ENCODE measurements around the gene KIRREL1.

Gene KIRREL1

DNA sequence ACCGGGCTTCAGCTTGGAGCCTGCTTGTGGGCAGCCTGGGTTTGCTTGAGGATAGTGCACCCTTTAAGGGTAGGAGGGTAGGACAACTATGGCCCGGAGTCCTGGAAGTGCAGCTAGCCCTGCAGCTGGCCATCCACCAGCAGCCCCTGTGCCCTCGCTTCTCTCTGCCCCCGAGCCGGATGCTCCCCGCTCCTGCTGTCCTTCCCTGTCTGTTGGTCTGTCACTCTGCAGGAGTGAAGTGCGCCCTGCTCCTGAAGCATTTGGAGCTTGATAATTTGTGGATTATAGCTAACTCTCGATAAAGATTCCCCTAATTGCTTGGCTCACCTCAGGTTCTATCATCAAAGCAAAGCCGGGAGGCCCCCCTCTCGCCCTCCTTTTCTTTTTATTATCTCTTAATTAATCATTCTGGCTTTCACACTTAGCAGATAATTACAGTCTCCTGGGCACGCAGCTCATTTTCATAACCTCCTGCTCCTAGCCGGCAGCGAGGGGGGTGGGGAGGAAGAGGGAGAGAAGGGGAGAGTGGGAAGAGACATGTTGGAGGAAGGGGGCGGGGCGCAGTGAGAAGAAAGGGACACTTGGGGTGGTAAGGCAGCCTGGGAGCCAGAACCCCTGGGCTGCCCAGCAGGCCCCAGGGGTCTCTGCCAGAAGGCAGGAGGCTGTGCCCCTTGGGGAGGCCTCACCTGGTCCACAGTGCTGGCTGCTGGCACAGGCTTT lies 14.4 kb downstream of the KIRREL1 start:
- no peak for DNase-seq

DNA sequence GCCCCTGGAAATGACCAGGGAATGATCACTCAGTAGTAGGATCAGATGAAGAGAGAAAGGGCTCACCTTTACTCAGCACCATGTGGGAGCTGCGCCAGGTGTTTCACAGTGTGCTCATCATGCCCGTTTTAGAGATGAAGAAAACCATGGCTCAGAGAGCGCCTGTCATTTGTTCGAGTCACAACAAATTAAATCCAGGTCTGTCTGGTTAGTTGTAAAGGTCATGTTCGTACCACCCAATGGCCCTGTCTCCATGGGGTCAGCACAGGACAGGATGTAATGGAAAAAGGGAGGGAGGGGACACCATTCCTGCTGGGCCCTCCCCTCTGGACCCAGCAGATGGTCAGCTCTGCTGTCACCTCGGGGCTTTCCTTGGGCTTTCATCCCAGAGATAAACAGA lies 15.2 kb downstream of the KIRREL1 start:
- DNase-seq: no peak

DNA sequence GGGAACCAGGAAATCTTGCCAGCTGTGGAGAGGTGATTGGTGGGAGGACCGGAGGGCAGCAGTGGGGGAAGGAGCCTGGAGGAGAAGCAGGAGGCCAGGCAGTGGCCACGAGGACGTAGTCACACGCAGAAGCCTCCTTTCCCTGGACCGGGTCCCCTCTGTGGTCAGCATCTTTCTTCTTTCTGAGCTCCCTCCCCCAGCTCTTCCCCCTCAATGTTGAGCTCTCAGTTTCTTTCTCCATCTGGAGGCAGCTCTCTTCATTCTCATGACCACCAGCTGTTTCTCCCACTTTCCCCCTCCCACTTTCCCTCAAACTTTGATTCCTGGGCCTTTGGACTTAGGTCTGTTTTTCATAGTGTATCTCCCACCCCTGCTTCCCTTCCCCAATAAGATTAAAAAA lies 18.3 kb downstream of the KIRREL1 start:
- no peak for DNase-seq

- peak; percentile 12 for DNase-seq
These were observed 20.6 kb downstream of the KIRREL1 start for GRCh38 chr1:158013840-158014730.

DNA sequence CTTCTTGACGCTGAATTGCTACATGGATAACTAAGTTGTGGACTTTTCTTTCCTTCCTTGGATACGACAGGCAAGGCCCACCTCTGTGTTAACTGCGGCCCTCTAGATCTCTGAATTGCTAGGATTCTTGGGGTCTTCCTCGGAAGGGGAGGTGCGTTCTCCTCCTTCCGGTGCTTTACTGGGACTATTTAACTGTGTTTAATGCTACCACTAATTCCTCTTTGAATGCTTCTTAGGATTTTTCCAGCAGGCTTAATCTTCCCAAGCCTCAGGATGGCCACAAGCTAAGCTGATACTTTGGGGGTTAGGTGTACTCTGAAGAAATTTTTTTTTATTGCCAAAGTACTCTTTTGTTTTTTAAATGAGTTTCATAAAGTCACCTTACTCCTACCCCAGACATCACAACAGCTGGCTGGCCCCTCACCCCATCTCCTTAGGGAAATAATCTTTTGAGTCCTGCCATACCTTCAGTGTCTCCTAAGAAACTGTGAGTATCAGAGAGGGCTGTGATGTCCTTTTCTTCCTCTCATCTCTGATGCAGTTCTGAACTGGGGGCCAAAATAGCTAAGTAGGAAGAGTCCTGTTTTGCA lies 21.4 kb downstream of the KIRREL1 start:
- DNase-seq: no peak

GRCh38 chr1:158016651-158017335 lies 23.3 kb downstream of the KIRREL1 start:
- DNase-seq: no peak

GRCh38 chr1:158017800-158018595 lies 24.6 kb downstream of the KIRREL1 start:
- DNase-seq: no peak

GRCh38 chr1:158019171-158019868 lies 25.9 kb downstream of the KIRREL1 start:
- DNase-seq: no peak

DNA sequence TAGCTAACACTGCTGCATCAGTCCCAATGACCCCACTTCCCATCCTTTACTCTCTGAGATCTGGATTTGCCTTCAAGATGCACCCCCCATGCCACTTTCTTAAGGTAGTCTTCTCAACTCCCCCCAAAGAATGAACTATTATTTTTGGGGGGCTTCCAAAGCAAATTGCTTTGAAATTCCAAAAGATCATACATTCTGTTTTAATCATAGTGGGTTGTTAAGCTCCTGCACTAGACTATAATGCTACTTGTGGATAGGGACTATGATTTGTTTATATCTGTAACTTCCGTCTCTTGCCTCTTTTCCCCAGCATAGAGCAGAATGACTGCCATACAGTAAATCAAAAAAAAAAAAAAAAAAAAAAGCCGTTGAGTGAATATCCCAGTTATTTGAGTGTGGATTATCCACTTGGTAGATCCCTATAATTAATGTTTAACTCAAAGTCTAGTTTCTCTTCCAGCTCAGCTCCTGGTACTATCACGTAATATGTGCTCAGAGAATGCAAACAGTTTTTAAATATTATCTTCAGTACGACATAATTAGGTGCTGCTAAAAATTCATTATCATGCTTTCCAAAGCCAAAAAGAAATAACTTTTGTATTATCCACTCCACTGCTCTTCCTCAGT lies 26.9 kb downstream of the KIRREL1 start:
- DNase-seq: no peak

GRCh38 chr1:158020886-158021620 lies 27.6 kb downstream of the KIRREL1 start:
- DNase-seq: no peak

GRCh38 chr1:158021721-158022120 lies 28.3 kb downstream of the KIRREL1 start:
- no peak for DNase-seq

DNA sequence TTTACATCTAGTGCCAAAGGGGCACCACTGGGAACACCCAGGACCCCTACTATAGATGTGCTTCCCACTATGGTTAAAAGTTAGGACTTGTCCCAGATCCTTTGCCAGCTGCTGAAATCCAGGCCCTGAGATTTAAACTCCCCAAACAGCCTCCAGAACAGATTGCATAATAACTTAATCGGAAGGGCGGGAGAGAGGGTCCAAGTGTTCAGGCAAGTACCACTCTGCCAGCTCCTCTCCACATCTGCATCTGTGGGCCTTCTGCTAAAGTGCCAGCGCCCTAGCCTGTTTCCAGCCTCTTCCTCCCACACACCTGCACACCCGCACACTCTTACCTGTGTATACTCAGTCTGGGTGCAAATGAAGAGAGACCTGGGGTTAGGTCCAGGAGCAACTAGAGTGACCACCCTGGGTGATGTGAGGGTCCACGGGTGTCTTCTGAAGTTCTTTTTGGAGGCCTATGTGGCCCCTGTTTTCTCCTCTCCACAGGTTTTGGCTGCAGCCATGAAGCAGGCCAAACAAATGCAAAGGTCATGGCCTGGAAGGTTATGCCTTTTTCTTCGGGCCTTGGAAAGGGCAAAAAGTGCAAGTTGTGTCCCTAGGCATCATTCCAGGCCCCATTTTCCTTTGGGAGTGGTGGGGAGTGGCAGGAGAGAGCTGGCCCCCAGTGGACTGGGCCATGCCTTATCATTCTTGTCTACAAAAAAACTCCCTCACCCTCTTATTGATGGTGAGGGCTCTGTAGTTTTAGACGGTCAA lies 29.3 kb downstream of the KIRREL1 start:
- no peak for DNase-seq

DNA sequence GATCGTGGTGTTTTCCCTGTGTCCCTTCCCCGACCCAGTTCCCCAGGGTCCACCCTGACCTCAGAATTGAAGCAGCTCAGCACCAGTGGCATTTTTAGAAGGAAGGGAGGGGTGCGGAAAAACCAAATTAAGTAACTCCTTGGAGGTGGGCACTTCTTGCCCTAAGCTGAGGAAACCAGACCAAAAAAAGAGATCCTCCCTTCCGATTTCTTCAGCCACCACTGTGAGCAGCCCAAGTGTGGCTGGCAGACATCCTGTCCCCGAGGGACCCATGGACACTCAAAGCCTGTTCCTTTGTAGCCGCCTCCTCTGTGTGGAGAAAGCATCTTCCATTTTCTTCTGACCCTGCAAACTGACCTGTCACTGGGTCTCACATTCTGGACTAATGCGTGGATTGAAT lies 31.3 kb downstream of the KIRREL1 start:
- no peak for DNase-seq

DNA sequence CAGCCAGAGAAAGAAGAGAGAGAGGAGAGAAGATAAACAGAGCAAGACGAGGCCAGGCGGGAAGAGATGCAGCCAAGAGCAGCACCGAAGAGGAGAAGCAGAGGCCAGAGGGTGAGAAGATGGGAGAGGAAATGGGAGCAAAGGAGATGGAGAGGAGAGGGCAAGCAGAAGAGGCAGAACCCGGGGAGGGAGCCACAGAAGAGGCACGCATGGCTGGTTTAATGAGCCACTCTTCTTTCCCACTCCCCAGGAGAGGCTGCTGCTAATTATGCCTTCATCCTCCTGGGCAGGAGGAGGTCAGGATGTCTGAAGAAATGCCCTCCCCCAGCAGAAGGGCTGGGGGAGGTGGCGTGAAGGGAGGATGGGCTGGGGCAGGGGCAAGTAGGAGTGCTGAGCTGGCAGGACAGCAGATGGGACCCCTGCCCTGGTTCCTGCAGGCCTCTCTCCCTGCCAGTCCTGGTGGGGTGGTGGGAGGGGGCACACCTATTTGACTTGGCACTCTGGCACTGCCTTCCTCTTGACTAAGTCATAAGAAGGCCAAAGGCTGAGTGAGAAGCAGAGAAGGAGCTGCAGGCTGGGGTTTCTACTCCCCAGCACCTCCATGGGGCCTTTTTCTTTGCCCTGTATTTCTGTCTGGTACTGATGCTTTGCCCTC lies 32.3 kb downstream of the KIRREL1 start:
- no peak for DNase-seq

- no peak for DNase-seq
These were observed 33.2 kb downstream of the KIRREL1 start for GRCh38 chr1:158026651-158027050.

DNA sequence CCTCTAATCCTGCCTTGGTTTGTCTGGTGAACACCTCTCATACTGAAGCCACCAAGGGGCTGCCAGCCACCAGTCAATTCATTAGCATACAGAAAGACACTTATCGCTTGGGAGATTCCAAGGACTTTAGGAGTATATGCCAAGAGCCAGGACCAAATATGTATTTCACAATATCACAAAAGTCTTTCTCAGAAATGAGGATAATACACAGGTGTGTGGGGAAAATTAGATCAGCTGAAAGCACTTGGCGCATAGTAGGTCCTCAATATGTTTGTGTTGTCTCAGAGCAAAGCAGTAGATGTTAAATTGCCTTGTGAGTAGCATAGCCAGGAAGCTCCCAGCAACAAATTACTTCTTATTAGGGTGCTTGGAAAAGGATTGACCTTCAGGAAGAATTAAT lies 34.1 kb downstream of the KIRREL1 start:
- DNase-seq: no peak

- no peak for DNase-seq
These were observed 35.5 kb downstream of the KIRREL1 start for GRCh38 chr1:158028969-158029368.

- DNase-seq: no peak
These were observed 41.6 kb downstream of the KIRREL1 start for GRCh38 chr1:158035014-158035413.

- DNase-seq: no peak
These were observed 42.6 kb downstream of the KIRREL1 start for GRCh38 chr1:158035976-158036583.
